Muscle layer of duodenum (tissue), 2 donors: Measurements from ENCODE around the gene POU2AF2.

Source experiments
- H3K27ac ChIP-seq: one replicate; pipeline ENCODE4 v1.7.0; 2013; ENCODE audit warnings: mild to moderate bottlenecking, low read length
- H3K27me3 ChIP-seq: one replicate; pipeline ENCODE4 v1.7.0; 2013; ENCODE audit warnings: low read depth, mild to moderate bottlenecking, control low read depth, low read length
- H3K36me3 ChIP-seq, 2 donors: one replicate each; pipeline ENCODE4 v1.7.0; 2013; ENCODE audit warnings: low read length in 2 of 2, control low read depth in 1 of 2, mild to moderate bottlenecking in 1 of 2; ENCODE audit not compliant: insufficient read depth in 2 of 2, control insufficient read depth in 1 of 2
- H3K4me1 ChIP-seq, 2 donors: one replicate each; pipeline ENCODE4 v1.7.0; 2013; ENCODE audit warnings: low read length in 2 of 2, mild to moderate bottlenecking in 2 of 2, control low read depth in 1 of 2, moderate library complexity in 1 of 2; ENCODE audit not compliant: insufficient read depth in 2 of 2, control insufficient read depth in 1 of 2
- H3K4me3 ChIP-seq, 2 donors: one replicate each; pipeline ENCODE4 v1.7.0; 2013; ENCODE audit warnings: low read length in 2 of 2, low read depth in 1 of 2, mild to moderate bottlenecking in 1 of 2
- H3K9me3 ChIP-seq, 2 donors: one replicate each; pipeline ENCODE4 v1.7.0; 2013; ENCODE audit warnings: low read length in 2 of 2, control low read depth in 1 of 2, mild to moderate bottlenecking in 1 of 2; ENCODE audit not compliant: control insufficient read depth in 1 of 2
- donor health status: healthy.

POU2AF2 gene

DNA sequence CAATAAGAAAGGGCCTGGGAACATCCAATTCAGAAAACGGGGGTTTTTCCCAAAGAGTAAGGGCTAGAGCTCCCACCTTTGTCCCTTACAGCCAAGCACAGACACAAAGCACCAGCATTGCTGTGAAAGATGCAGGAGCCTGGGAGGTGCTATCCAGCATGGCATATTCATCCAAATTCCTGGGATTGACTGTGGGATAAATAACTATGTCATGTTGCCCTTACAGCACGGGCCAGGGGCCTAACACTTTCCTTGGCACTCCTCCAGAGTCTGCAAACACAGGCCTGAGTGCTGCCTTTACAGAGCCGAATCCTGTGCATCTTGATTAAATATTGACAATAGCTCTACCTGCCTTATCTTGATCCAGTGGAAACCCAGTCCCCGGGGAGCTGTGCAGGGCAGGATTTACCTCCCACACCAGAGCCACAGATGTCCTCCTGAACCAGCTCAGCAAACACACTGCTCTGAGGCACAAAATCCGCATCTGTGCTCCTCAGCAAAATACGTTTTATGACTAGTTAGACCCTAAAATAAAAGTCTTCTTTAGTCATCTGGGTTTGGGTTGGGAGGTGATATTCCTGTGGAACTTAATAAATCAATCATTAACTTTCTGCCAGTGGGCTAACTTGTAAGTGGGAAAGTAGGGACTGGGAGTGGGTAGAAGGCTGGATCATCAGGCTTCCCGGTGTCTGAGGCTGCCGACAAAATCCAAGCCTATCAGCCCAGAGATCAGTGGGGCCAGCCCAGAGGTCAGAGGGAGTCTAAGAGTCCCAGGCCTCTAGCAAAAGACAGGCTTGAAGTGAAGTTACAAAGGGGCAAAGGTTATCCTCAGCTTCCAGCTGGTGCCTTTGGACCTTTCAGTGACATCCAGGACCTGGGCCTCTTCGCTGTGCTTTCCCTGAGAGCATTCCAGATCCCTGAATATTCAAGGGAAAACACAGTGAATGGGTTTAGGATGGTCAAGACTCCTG, 89.3 kb downstream of the POU2AF2 start:
- H3K4me3 ChIP-seq, result no peak overlapping the region
- no peaks in the 10 kb centered on the region for H3K36me3 ChIP-seq
- peaks cover 7 to 10% of the 10 kb centered on the region in 2 donors for H3K4me1 ChIP-seq
- no peaks in the 10 kb centered on the region for H3K27me3 ChIP-seq
- H3K27ac ChIP-seq, result no peak overlapping the region
- no peaks in the 10 kb centered on the region for H3K9me3 ChIP-seq

DNA sequence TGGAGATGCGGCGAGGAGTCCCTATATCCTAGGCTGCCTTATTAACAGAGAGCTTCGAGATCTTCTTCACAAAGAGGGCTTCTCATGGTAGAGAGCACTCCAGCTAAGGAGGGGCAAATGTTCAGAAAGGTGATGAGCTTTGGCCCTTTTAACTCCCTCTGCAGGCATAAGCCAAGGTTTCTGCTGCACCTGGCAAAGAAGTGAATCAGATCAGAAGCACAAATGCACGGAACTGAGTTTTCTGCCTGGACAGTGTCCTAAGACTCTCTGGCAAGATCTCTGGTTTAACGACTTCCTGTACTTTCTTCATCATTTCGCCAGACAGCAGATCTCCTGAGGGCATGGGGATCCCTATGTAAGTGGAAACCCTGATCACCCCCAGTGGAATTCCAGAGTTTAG, 90.0 kb downstream of the POU2AF2 start:
- no peak overlapping the region for H3K27ac ChIP-seq
- no peaks in the 10 kb centered on the region for H3K36me3 ChIP-seq
- H3K4me1 ChIP-seq, result peaks cover 6 to 7% of the 10 kb centered on the region in 2 donors
- H3K9me3 ChIP-seq, result no peaks in the 10 kb centered on the region
- no peaks in the 10 kb centered on the region for H3K27me3 ChIP-seq
- H3K4me3 ChIP-seq, result no peak overlapping the region
